GM12878 (cell line): ENCODE results near the gene KARS1. TPM values are rescaled to one million over a fixed set of nuclear protein-coding genes. Genes with fewer than 3 reads are reported as not detected.
A peak's percentile ranks its signal among the peaks of the same experiment; 100 is the strongest.

Experiments
- ASH2L ChIP-seq: fragments of 300-600, 200-600 bp; sonication (generic); IDR thresholded peaks from 2 replicates; pipeline ENCODE4 v1.6.1; 2017; ENCODE audit warnings: low read depth, mild to moderate bottlenecking, borderline replicate concordance
- BMI1 ChIP-seq: fragments of 450-650 bp; IDR thresholded peaks from 2 replicates; pipeline ENCODE4 v1.6.1; 2016; ENCODE audit warnings: mild to moderate bottlenecking, moderate library complexity, borderline replicate concordance
- CBFB ChIP-seq: IDR thresholded peaks from 2 replicates; pipeline ENCODE4 v1.6.1; 2016; ENCODE audit warnings: antibody characterized with exemption, low read depth
- CHD2 ChIP-seq: IDR thresholded peaks from 2 replicates; pipeline ENCODE4 v1.6.1; 2011; ENCODE audit warnings: low read depth, low read length, improper control_type of control experiment, borderline replicate concordance
- EGR1 ChIP-seq, 2 experiments: IDR thresholded peaks; 1 replicate in 1 of 2; 2 replicates in 1 of 2; pipeline ENCODE4 v1.6.1; 2011 to 2012; ENCODE audit warnings: low read depth in 2 of 2, low read length in 2 of 2, borderline replicate concordance in 1 of 2, mild to moderate bottlenecking in 1 of 2, moderate library complexity in 1 of 2
- IKZF1 ChIP-seq: fragments of 450-650 bp; conservative IDR thresholded peaks from 2 replicates; pipeline ENCODE4 v1.6.1; 2017; ENCODE audit warnings: antibody characterized with exemption, mild to moderate bottlenecking
- LARP7 ChIP-seq: fragments of 450-650 bp; IDR thresholded peaks from 2 replicates; pipeline ENCODE4 v1.6.1; 2017; ENCODE audit warnings: mild to moderate bottlenecking
- PBX3 ChIP-seq: IDR thresholded peaks from 2 replicates; pipeline ENCODE4 v1.6.1; 2011; ENCODE audit warnings: mild to moderate bottlenecking, low read depth, low read length, moderate library complexity; ENCODE audit not compliant: insufficient replicate concordance
- POLR2A ChIP-seq: IDR thresholded peaks from 2 replicates; pipeline ENCODE4 v1.6.1; 2011; ENCODE audit warnings: low read depth, mild to moderate bottlenecking, low read length
- POLR2AphosphoS5 ChIP-seq: IDR thresholded peaks from 2 replicates; pipeline ENCODE4 v1.6.1; 2011; ENCODE audit warnings: mild to moderate bottlenecking, low read length, inconsistent platforms
- RAD21 ChIP-seq: IDR thresholded peaks from 2 replicates; pipeline ENCODE4 v1.6.1; 2011; ENCODE audit warnings: mild to moderate bottlenecking, low read depth, low read length, moderate library complexity; ENCODE audit not compliant: insufficient read depth
- RFX5 ChIP-seq: IDR thresholded peaks from 2 replicates; pipeline ENCODE4 v1.6.1; 2011; ENCODE audit warnings: low read depth, low read length, improper control_type of control experiment
- TAF1 ChIP-seq: IDR thresholded peaks from 2 replicates; pipeline ENCODE4 v1.6.1; 2011; ENCODE audit warnings: mild to moderate bottlenecking, low read depth, low read length, borderline replicate concordance
- TARDBP ChIP-seq: IDR thresholded peaks from 2 replicates; pipeline ENCODE4 v1.6.1; 2016; ENCODE audit warnings: borderline replicate concordance
- TCF3 ChIP-seq: IDR thresholded peaks from 2 replicates; pipeline ENCODE4 v1.6.1; 2012; ENCODE audit warnings: low read depth, mild to moderate bottlenecking, low read length, borderline replicate concordance; ENCODE audit not compliant: insufficient read depth
- YY1 ChIP-seq: IDR thresholded peaks from 2 replicates; pipeline ENCODE4 v1.6.1; 2011; ENCODE audit warnings: low read depth, mild to moderate bottlenecking, low read length
- ZBTB11 ChIP-seq: fragments of 450-650 bp; formaldehyde crosslinking; IDR thresholded peaks from 2 replicates; pipeline ENCODE4 v1.5.0; 2022; ENCODE audit warnings: mild to moderate bottlenecking, missing genetic modification characterization
- ZBTB40 ChIP-seq: fragments of 450-650 bp; IDR thresholded peaks from 2 replicates; pipeline ENCODE4 v1.6.1; 2016; ENCODE audit warnings: mild to moderate bottlenecking, moderate library complexity, borderline replicate concordance
- ZNF207 ChIP-seq: fragments of 450-650 bp; IDR thresholded peaks from 2 replicates; pipeline ENCODE4 v1.6.1; 2014; ENCODE audit warnings: antibody characterized with exemption, mild to moderate bottlenecking, borderline replicate concordance
- polyA plus RNA-seq, 11 experiments: library from polyadenylated mRNA; depleted of rRNA in 4 of 11; unstranded in 6 of 11; stranded (reverse) in 5 of 11; fragments of >200 nt; fragmentation: Nextera tagmentation in 4 of 11; fragmentation: Illumina TruSeq in 1 of 11; extraction: Ambion mirVana in 4 of 11; extraction: Trizol in 1 of 11; gene quantifications; 1 replicate in 1 of 11; 2 replicates in 10 of 11; pipeline versions ENCODE4 v1.2.1 to v1.2.3, GENCODE V29; 2011 to 2016; ENCODE audit warnings: inconsistent platforms in 2 of 11, missing spikeins in 2 of 11, low read depth in 1 of 11
- total RNA-seq, 4 experiments: library from RNA; depleted of rRNA in 3 of 4; stranded (reverse); fragments of >200 nt in 3 of 4; fragmentation: Illumina TruSeq in 1 of 4; extraction: Trizol in 1 of 4; gene quantifications; 2 replicates each; pipeline versions ENCODE4 v1.2.1 to v1.2.3, GENCODE V29; 2013 to 2021
- TF ChIP-seq, protein P1 (sequence below): IDR thresholded peaks from 2 replicates; pipeline ENCODE4 v1.6.1; 2012; ENCODE audit warnings: low read depth, low read length, improper control_type of control experiment

KARS1 gene
- total and polyA plus RNA-seq, 10 of the 15 experiments (the other 5 are each of a cell fraction or from before 2014, with no cell fraction given), result 187 to 312 (median 211) TPM

GRCh38 chr16:75647492-75648264 is at the start of gene KARS1, which contains the start of gene TERF2IP (continued):
- TF ChIP-seq ZBTB40 (peak; percentile 93), CHD2 (no peak; the same call in 1 of the 2 replicates), PBX3 (peak; percentile 42), EGR1 (IDR thresholded peaks at IDR 0.05; ENCODE audit: borderline replicate concordance in 1 of 2, low read depth in 2 of 2, low read length in 2 of 2) (peak in 1 of 2 experiments; percentile 66; a peak in 1 of 3 replicates), ZBTB11 (CRISPR knock-in tag) (no peak), POLR2AphosphoS5 (peak; percentile 98), IKZF1 (peak; percentile 64; the same call in 1 of the 2 replicates), ZNF207 (0 out of 2 replicates have a peak, but pooled peaks have one; percentile 44), TAF1 (peak; percentile 95), POLR2A (peak; percentile 98), RFX5 (no peak), TARDBP (no peak), CBFB (peak; percentile 73; the same call in 1 of the 2 replicates), YY1 (peak; percentile 98), RAD21 (no peak), TCF3 (no peak), ASH2L (no peak), LARP7 (peak; percentile 93), BMI1 (no peak)
- TF ChIP-seq, protein P1, sequence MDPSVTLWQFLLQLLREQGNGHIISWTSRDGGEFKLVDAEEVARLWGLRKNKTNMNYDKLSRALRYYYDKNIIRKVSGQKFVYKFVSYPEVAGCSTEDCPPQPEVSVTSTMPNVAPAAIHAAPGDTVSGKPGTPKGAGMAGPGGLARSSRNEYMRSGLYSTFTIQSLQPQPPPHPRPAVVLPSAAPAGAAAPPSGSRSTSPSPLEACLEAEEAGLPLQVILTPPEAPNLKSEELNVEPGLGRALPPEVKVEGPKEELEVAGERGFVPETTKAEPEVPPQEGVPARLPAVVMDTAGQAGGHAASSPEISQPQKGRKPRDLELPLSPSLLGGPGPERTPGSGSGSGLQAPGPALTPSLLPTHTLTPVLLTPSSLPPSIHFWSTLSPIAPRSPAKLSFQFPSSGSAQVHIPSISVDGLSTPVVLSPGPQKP, result no peak
